Gastroesophageal sphincter (tissue), 4 donors: ENCODE results near the gene GAPVD1. TPM values are rescaled to one million over a fixed set of nuclear protein-coding genes. Genes with fewer than 3 reads are reported as not detected.
A peak's percentile ranks its signal among the peaks of the same experiment; 100 is the strongest.
"Not testable (repeated sequence)": the region's sequence is repeated elsewhere in the genome, so short reads cannot be mapped to it uniquely, and the experiment has no call there.

Source experiments
- ATAC-seq: fragments of 150-250 bp; one replicate; pipeline ENCODE4 v1.9.1; 2016; ENCODE audit warnings: mild to moderate bottlenecking, moderate library complexity
- H3K27ac ChIP-seq, 4 donors: fragments of 200-600 bp; sonication (generic) in 3 of 4; 1 replicate in 3 of 4; 2 replicates in 1 of 4; pipeline ENCODE4 v1.5.1; 2016 to 2019
- H3K27me3 ChIP-seq: fragments of 200-600 bp; sonication (generic); one replicate; pipeline ENCODE4 v1.5.1; 2019
- H3K36me3 ChIP-seq, 2 donors: fragments of 200-600 bp; sonication (generic); one replicate each; pipeline ENCODE4 v1.5.1; 2019; ENCODE audit warnings: control low read depth in 1 of 2
- H3K4me1 ChIP-seq, 3 donors: fragments of 200-600 bp; sonication (generic); 1 replicate in 2 of 3; 2 replicates in 1 of 3; pipeline ENCODE4 v1.5.1; 2016 to 2019; ENCODE audit warnings: control low read depth in 2 of 3
- H3K4me3 ChIP-seq, 2 donors: fragments of 200-600 bp; sonication (generic); one replicate each; pipeline ENCODE4 v1.5.1; 2019; ENCODE audit warnings: mild to moderate bottlenecking in 1 of 2, moderate library complexity in 1 of 2
- H3K9me3 ChIP-seq, 3 donors: fragments of 200-600 bp; sonication (generic); one replicate each; pipeline ENCODE4 v1.5.1; 2017 to 2019; ENCODE audit warnings: control low read depth in 2 of 3
- EP300 ChIP-seq: sonication (generic); formaldehyde crosslinking; IDR thresholded peaks from one replicate; pipeline ENCODE4 v1.6.1; 2017; ENCODE audit warnings: antibody characterized with exemption, mild to moderate bottlenecking
- POLR2A ChIP-seq, 2 donors: fragments of 450-650 bp; IDR thresholded peaks; one replicate each; pipeline ENCODE4 v1.6.1; 2017; ENCODE audit warnings: antibody characterized with exemption in 2 of 2, mild to moderate bottlenecking in 2 of 2, moderate library complexity in 1 of 2
- POLR2AphosphoS5 ChIP-seq: sonication (generic); formaldehyde crosslinking; IDR thresholded peaks from one replicate; pipeline ENCODE4 v1.6.1; 2017; ENCODE audit warnings: antibody characterized with exemption
- WGBS, 2 donors: methylation state at CpG; one replicate each; pipeline ENCODE4 v1.1.5; 2018; ENCODE audit warnings: low coverage in 1 of 2; 5-methylcytosine and 5-hydroxymethylcytosine counted together
- total RNA-seq, 4 donors: library from RNA; depleted of rRNA; stranded (reverse); fragments of >200 nt; gene quantifications; one replicate each; pipeline ENCODE4 v1.1.0, GENCODE V29; 2016
- TF ChIP-seq, protein P1 (sequence below), 4 experiments: fragments of 200-600 bp in 2 of 4; fragments of 450-650 bp in 2 of 4; sonication (generic) in 1 of 4; IDR thresholded peaks; one replicate each; pipeline ENCODE4 v1.5.1; 2017 to 2019; ENCODE audit warnings: antibody characterized with exemption in 4 of 4, mild to moderate bottlenecking in 2 of 4, moderate library complexity in 2 of 4

The GAPVD1 gene
- total RNA-seq, 4 donors from 2014 or later, result 41.2 to 61.4 (median 48.6) TPM

DNA sequence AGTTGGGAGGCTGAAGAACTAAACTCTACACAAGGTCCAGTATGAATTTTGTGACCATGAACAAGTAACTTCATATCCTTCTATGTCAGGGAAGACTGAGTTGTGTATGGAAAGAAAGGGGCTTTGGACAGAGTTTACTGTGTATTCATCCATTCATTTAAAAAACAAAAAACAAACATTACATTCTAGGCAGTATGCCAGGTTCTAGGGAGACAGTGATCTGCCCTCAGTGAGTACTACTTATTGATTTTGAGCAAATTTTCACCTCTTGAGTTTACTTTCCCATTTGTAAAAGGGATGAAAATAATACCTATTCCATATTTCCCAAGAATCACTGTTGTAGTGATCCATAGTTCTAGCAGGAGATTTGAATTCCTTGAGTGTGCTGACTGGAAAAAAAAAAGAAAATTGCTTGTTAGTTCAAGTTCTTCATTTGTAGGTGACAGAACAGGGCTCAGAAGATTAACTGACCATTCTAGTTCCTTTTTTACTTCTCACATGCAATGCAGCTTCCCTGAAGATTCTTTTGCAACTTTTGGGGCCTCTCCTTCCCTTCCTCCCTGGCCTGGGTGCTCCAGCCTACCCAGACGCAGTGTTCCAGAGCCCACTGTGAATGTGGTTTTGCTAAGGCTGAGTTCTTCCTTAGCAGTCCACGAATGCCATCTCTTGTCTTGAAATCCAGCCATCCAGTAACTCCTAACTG lies 2.6 kb upstream of the GAPVD1 start:
- ATAC-seq, result no peak
- H3K4me3 ChIP-seq, result no peak overlapping the region
- H3K27ac ChIP-seq, result no peak overlapping the region
- 38 to 52% methylated on average over 2 of the region's 2 CpGs for WGBS, 2 donors
- H3K4me1 ChIP-seq, result peaks cover 0 to 19% (median 5%) of the 10 kb centered on the region in 3 donors
- H3K36me3 ChIP-seq, result peaks cover 0 to 3% of the 10 kb centered on the region in 2 donors
- no peaks in the 10 kb centered on the region for H3K9me3 ChIP-seq
- H3K27me3 ChIP-seq, result peaks cover 15% of the 10 kb centered on the region
- no peak for TF ChIP-seq POLR2A (IDR thresholded peaks at IDR 0.05)
- TF ChIP-seq, protein P1, sequence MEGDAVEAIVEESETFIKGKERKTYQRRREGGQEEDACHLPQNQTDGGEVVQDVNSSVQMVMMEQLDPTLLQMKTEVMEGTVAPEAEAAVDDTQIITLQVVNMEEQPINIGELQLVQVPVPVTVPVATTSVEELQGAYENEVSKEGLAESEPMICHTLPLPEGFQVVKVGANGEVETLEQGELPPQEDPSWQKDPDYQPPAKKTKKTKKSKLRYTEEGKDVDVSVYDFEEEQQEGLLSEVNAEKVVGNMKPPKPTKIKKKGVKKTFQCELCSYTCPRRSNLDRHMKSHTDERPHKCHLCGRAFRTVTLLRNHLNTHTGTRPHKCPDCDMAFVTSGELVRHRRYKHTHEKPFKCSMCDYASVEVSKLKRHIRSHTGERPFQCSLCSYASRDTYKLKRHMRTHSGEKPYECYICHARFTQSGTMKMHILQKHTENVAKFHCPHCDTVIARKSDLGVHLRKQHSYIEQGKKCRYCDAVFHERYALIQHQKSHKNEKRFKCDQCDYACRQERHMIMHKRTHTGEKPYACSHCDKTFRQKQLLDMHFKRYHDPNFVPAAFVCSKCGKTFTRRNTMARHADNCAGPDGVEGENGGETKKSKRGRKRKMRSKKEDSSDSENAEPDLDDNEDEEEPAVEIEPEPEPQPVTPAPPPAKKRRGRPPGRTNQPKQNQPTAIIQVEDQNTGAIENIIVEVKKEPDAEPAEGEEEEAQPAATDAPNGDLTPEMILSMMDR (IDR thresholded peaks at IDR 0.05), result no peak
- no peak for TF ChIP-seq POLR2AphosphoS5

GRCh38 chr9:125260561-125260960 lies 1.1 kb upstream of the GAPVD1 start:
- Histone ChIP-seq H3K36me3 (peaks cover 0 to 3% of the 10 kb centered on the region in 2 donors), H3K4me1 (peaks cover 0 to 26% (median 5%) of the 10 kb centered on the region in 3 donors), H3K27ac (no peak overlapping the region), H3K4me3 (no peak overlapping the region), H3K9me3 (no peaks in the 10 kb centered on the region), H3K27me3 (peaks cover 15% of the 10 kb centered on the region)
- no peak for ATAC-seq
- TF ChIP-seq POLR2AphosphoS5 (no peak), POLR2A (IDR thresholded peaks at IDR 0.05) (no peak), EP300 (no peak)
- TF ChIP-seq, protein P1 (IDR thresholded peaks at IDR 0.05), result no peak

GRCh38 chr9:125262294-125262991 lies 817 bp downstream of the GAPVD1 start:
- no peak for TF ChIP-seq EP300
- TF ChIP-seq, protein P1 (IDR thresholded peaks at IDR 0.05), result no peak
- TF ChIP-seq POLR2A (IDR thresholded peaks at IDR 0.05), result no peak
- no peak for TF ChIP-seq POLR2AphosphoS5

DNA sequence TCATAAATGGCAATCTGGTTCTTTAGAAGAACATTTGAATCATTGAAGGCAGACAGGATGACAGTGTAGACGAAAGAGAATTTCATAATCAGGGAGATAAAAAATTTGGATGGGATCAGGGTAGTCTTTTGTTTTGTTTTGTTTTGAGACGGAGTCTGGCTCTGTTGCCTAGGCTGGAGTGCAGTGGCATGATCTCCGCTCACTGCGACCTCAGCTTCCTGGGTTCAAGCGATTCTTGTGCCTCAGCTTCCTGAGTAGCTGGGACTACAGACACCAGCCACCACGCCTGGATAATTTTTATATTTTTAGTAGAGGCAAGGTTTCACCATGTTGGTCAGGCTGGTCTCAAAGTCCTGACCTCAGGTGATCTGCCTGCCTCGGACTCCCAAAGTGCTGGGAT lies 2.4 kb downstream of the GAPVD1 start:
- ATAC-seq, H3K27me3 ChIP-seq, H3K4me3 ChIP-seq, H3K9me3 ChIP-seq, H3K27ac ChIP-seq: not testable (repeated sequence)
- 75 to 84% methylated on average over 4 to 5 of the region's 7 CpGs for WGBS, 2 donors
- peaks cover 0 to 42% (median 5%) of the 10 kb centered on the region in 3 donors for H3K4me1 ChIP-seq
- H3K36me3 ChIP-seq, result peaks cover 0 to 12% of the 10 kb centered on the region in 2 donors

More at GRCh38 chr9:125262294-125262991, 817 bp downstream of the GAPVD1 start:
- Histone ChIP-seq H3K4me1 (peaks cover 0 to 26% (median 5%) of the 10 kb centered on the region in 3 donors), H3K27me3 (peaks cover 8% of the 10 kb centered on the region), H3K27ac (peak overlapping the region; percentile 49 to 90 (median 80)), H3K36me3 (peaks cover 0 to 12% of the 10 kb centered on the region in 2 donors), H3K4me3 (peak overlapping the region; percentile 96 to 98), H3K9me3 (no peaks in the 10 kb centered on the region)
- no peak for ATAC-seq
- 18 to 20% methylated on average over 11 of the region's 11 CpGs for WGBS, 2 donors

- Histone ChIP-seq H3K27ac (no peak overlapping the region), H3K4me3 (no peak overlapping the region), H3K36me3 (peaks cover 0 to 15% of the 10 kb centered on the region in 2 donors), H3K4me1 (peaks cover 0 to 70% (median 6%) of the 10 kb centered on the region in 3 donors), H3K9me3 (no peaks in the 10 kb centered on the region), H3K27me3 (no peaks in the 10 kb centered on the region)
- no peak for ATAC-seq
- WGBS, 2 donors, result 58 to 82% methylated on average over 5 to 6 of the region's 6 CpGs
- no peak for TF ChIP-seq POLR2AphosphoS5
- no peak for TF ChIP-seq POLR2A (IDR thresholded peaks at IDR 0.05)
- TF ChIP-seq, protein P1 (IDR thresholded peaks at IDR 0.05), result no peak
- TF ChIP-seq EP300, result no peak
Observed at GRCh38 chr9:125268394-125269013, 6.9 kb downstream of the GAPVD1 start.
